ENCODE results near the gene FBXL15. TPM values are rescaled to one million over a fixed set of nuclear protein-coding genes. Genes with fewer than 3 reads are reported as not detected.

FBXL15 gene
- 11.0 and 40.1 TPM in 2 replicates for total RNA-seq (2014; rRNA removed; shearing (Covaris generic))

DNA sequence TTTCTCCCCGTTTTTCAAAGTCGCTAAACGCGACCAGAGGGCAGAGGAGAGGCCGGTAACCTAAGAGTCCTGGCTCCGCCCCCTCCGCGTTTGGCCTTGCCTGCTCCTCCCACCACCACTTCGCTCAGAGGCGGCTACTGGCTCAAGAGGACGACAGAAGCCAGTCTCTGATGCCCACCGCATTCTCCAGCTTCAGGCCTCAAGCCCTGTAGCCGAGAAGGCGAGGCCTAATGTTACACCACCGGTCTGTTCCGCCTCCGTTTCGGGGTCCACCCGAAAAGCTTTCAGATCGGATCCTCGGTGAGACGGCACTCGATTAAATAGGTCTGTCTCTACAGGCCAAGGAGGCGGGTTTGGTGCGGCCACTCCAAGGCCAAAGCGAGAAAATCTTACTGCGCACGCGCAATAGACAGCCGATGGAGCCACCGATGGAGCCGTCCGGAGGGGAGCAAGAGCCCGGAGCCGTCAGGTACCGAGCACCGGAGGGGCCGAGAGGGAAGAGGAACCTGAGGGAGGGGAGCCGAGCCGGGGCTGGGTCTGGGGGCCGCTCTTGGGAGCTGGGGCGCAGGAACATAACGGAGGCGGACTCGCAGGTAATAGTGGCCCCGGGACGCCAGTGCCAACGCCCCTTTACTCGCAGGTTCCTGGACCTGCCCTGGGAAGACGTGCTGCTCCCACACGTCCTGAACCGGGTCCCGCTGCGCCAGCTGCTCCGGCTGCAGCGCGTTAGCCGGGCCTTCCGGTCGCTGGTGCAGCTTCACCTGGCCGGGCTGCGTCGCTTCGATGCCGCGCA lies at the start of gene FBXL15:
TSS of gene FBXL15 (plus strand) at position 123 of the 793 bp plus-strand sequence. CDS start at position 417, 294 bp downstream.
- H3K9me3 ChIP-seq (replicated peaks) = no peaks in the 10 kb centered on the region; the same call in 1 of the 2 replicates
- no peak within 1 kb of the TSS for H3K27ac ChIP-seq
- peak within 1 kb of the TSS; percentile 66 for H3K4me3 ChIP-seq
- peaks cover 16% of the 10 kb centered on the region for H3K27me3 ChIP-seq (replicated peaks)
- peaks cover 28% of the 10 kb centered on the region for H3K4me1 ChIP-seq (replicated peaks)
- peak; percentile 97 for DNase-seq (ENCODE audit: low read depth in 1 of 2, low spot score in 2 of 2)
- H3K36me3 ChIP-seq = peaks cover 34% of the 10 kb centered on the region

GRCh38 chr10:102371295-102371694 lies 49.3 kb upstream of the FBXL15 start:
- Histone ChIP-seq H3K36me3 (peaks cover 83% of the 10 kb centered on the region), H3K27me3 (replicated peaks) (no peaks in the 10 kb centered on the region), H3K27ac (no peak overlapping the region), H3K4me1 (replicated peaks) (no peaks in the 10 kb centered on the region), H3K4me3 (no peak overlapping the region), H3K9me3 (replicated peaks) (no peaks in the 10 kb centered on the region; the same call in 1 of the 2 replicates)
- no peak for DNase-seq (ENCODE audit: low read depth in 1 of 2, low spot score in 2 of 2)

GRCh38 chr10:102375250-102375649 lies 45.4 kb upstream of the FBXL15 start:
- Histone ChIP-seq H3K4me1 (replicated peaks) (no peaks in the 10 kb centered on the region), H3K27me3 (replicated peaks) (no peaks in the 10 kb centered on the region), H3K4me3 (no peak overlapping the region), H3K27ac (no peak overlapping the region), H3K9me3 (replicated peaks) (no peaks in the 10 kb centered on the region; the same call in 1 of the 2 replicates), H3K36me3 (peaks cover 80% of the 10 kb centered on the region)
- no peak for DNase-seq (ENCODE audit: low read depth in 1 of 2, low spot score in 2 of 2)

GRCh38 chr10:102375867-102376266 lies 44.8 kb upstream of the FBXL15 start:
- Histone ChIP-seq H3K36me3 (peaks cover 79% of the 10 kb centered on the region), H3K9me3 (replicated peaks) (no peaks in the 10 kb centered on the region; the same call in 1 of the 2 replicates), H3K4me1 (replicated peaks) (no peaks in the 10 kb centered on the region), H3K4me3 (no peak overlapping the region), H3K27me3 (replicated peaks) (no peaks in the 10 kb centered on the region), H3K27ac (no peak overlapping the region)
- DNase-seq (ENCODE audit: low read depth in 1 of 2, low spot score in 2 of 2) = no peak

- H3K4me3 ChIP-seq = no peak overlapping the region
- H3K27me3 ChIP-seq (replicated peaks) = no peaks in the 10 kb centered on the region
- no peak overlapping the region for H3K27ac ChIP-seq
- H3K9me3 ChIP-seq (replicated peaks) = no peaks in the 10 kb centered on the region
- H3K36me3 ChIP-seq = peaks cover 77% of the 10 kb centered on the region
- no peaks in the 10 kb centered on the region for H3K4me1 ChIP-seq (replicated peaks)
- no peak for DNase-seq (ENCODE audit: low read depth in 1 of 2, low spot score in 2 of 2)
Measured at GRCh38 chr10:102376901-102377300, 43.7 kb upstream of the FBXL15 start.

DNA sequence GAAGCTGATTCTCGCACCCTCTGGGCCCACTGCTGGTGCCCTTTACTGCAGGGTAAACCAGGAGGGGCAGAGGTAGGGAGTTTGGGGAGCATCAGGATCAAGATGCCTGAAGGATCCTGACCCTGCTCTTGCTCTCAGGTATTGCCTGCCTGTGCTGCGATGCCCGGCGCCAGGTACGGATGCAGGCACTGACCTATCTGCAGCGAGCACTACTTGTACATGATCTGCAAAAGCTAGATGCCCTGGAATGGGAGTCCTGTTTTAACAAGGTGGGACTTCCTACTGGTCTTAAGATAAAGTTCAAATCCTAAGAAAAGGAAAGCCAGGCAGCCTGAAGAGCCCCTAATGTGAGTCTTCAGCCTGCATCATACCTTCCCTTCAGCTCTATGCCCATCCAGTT lies 41.3 kb upstream of the FBXL15 start:
- DNase-seq (ENCODE audit: low read depth in 1 of 2, low spot score in 2 of 2) = no peak
- Histone ChIP-seq H3K4me1 (replicated peaks) (no peaks in the 10 kb centered on the region), H3K27ac (no peak overlapping the region), H3K27me3 (replicated peaks) (no peaks in the 10 kb centered on the region), H3K9me3 (replicated peaks) (no peaks in the 10 kb centered on the region), H3K36me3 (peaks cover 67% of the 10 kb centered on the region), H3K4me3 (no peak overlapping the region)

- Histone ChIP-seq H3K4me1 (replicated peaks) (no peaks in the 10 kb centered on the region), H3K27ac (no peak overlapping the region), H3K4me3 (no peak overlapping the region), H3K9me3 (replicated peaks) (no peaks in the 10 kb centered on the region), H3K27me3 (replicated peaks) (no peaks in the 10 kb centered on the region), H3K36me3 (peaks cover 46% of the 10 kb centered on the region)
- no peak for DNase-seq (ENCODE audit: low read depth in 1 of 2, low spot score in 2 of 2)
Measured at GRCh38 chr10:102381983-102382382, 38.7 kb upstream of the FBXL15 start.

- Histone ChIP-seq H3K27ac (no peak overlapping the region), H3K36me3 (peaks cover 40% of the 10 kb centered on the region), H3K9me3 (replicated peaks) (no peaks in the 10 kb centered on the region), H3K27me3 (replicated peaks) (no peaks in the 10 kb centered on the region), H3K4me1 (replicated peaks) (no peaks in the 10 kb centered on the region), H3K4me3 (no peak overlapping the region)
- no peak for DNase-seq (ENCODE audit: low read depth in 1 of 2, low spot score in 2 of 2)
Measured at GRCh38 chr10:102382871-102383270, 37.8 kb upstream of the FBXL15 start.

DNA sequence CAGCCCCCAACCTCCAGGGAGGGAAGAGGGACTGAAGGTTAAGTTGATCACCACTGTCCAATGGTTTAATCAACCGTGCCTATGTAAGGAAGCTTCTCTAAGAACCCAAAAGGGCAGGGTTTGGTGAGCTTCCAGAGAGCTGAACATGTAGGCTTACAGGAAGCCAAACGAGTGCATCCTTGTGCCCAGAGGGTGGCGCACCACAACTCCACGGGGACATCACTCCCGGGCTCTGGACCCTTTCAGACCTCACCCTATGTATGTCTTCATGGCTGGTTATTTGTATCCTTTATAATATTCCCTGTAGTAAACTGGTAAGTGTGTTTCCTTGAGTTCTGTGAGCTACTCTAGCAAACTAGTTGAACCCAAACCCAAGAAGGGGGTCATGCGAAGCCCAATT lies 36.6 kb upstream of the FBXL15 start:
- H3K27ac ChIP-seq = no peak overlapping the region
- peaks cover 30% of the 10 kb centered on the region for H3K36me3 ChIP-seq
- DNase-seq (ENCODE audit: low read depth in 1 of 2, low spot score in 2 of 2) = no peak
- no peaks in the 10 kb centered on the region for H3K27me3 ChIP-seq (replicated peaks)
- H3K4me3 ChIP-seq = no peak overlapping the region
- H3K9me3 ChIP-seq (replicated peaks) = no peaks in the 10 kb centered on the region
- no peaks in the 10 kb centered on the region for H3K4me1 ChIP-seq (replicated peaks)

DNA sequence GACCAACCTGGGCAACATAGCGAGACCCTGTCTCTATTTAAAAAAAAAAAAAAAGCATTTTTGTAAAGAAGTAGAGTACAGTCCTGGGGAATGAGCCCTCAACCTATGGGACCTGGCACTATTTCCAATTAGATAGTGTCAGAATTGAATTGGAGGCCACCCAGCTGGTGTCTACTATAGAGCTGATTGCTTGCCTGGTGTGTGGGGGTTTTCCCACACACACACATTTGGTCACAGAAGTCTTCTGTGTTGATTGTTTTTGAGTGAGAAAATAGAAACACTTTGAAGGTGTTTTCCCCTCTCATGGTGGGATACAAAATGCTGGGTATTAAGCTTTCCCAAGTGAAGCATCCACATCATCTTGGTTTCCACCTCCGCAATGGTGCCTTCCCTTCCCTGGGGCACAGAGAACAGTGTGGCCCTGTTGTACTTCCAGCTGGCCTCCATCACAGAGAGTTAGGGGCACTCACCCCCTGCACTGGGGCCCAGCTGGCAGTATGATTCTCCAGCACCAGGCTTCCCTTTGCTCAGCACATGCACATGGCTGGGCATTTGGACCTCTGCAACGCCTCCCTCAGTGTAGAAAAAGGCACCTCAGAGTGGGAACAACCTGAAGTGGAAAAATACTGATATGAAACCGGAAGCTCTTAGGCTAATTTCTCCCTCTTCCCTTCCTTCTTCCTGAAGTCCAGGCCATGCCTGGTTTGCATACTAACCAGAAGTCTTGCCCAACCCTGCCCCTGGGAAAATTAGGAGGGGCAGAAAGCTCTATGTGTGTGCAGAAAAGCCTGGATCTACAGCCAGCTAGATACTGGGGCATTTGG lies 35.8 kb upstream of the FBXL15 start:
- Histone ChIP-seq H3K27ac (no peak overlapping the region), H3K27me3 (replicated peaks) (no peaks in the 10 kb centered on the region), H3K4me1 (replicated peaks) (no peaks in the 10 kb centered on the region), H3K9me3 (replicated peaks) (no peaks in the 10 kb centered on the region), H3K4me3 (no peak overlapping the region), H3K36me3 (peaks cover 23% of the 10 kb centered on the region)
- DNase-seq (ENCODE audit: low read depth in 1 of 2, low spot score in 2 of 2) = no peak

DNA sequence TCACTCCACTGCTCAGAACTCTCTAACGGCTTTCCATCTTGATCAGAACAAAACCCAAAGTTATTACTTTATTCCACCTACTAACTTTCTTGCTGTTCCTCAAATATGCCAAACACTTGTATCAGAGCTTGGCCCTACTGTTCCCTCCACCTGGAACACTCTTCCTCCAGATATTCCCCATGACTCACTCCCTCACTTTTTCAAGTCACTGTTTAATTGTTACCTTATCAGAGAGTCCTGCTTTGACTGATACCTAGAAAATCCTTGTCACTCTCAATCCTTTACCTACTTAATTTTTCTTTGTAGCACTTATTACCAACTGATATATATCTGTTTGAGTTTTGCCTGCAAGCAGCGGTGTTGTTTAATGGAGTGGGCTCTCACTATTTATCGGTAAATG lies 30.7 kb upstream of the FBXL15 start:
- peaks cover 9% of the 10 kb centered on the region for H3K4me1 ChIP-seq (replicated peaks)
- DNase-seq (ENCODE audit: low read depth in 1 of 2, low spot score in 2 of 2) = no peak
- no peaks in the 10 kb centered on the region for H3K9me3 ChIP-seq (replicated peaks)
- H3K4me3 ChIP-seq = no peak overlapping the region
- no peaks in the 10 kb centered on the region for H3K36me3 ChIP-seq
- no peaks in the 10 kb centered on the region for H3K27me3 ChIP-seq (replicated peaks)
- no peak overlapping the region for H3K27ac ChIP-seq

DNA sequence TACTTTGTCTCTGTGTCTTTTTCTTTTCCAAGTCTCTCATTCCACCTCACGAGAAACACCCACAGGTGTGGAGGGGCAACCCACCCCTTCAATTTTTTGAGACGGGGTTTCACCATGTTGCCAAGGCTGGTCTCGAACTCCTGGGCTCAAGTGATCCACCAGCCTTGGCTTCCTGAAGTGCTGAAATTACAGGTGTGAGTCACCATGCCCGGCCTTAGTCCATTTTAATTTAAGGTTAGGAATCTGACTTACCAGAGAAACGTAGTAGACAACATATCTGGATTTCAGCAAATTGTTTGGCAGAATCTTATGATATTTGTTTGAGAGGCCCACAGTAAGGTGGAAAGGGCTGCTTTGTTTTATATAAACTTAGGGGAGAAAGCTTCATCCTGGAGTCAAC lies 28.3 kb upstream of the FBXL15 start:
- Histone ChIP-seq H3K27me3 (replicated peaks) (no peaks in the 10 kb centered on the region; the same call in 1 of the 2 replicates), H3K36me3 (peaks cover 8% of the 10 kb centered on the region), H3K27ac (no peak overlapping the region), H3K4me1 (replicated peaks) (peaks cover 23% of the 10 kb centered on the region), H3K9me3 (replicated peaks) (no peaks in the 10 kb centered on the region), H3K4me3 (no peak overlapping the region)
- no peak for DNase-seq (ENCODE audit: low read depth in 1 of 2, low spot score in 2 of 2)

DNA sequence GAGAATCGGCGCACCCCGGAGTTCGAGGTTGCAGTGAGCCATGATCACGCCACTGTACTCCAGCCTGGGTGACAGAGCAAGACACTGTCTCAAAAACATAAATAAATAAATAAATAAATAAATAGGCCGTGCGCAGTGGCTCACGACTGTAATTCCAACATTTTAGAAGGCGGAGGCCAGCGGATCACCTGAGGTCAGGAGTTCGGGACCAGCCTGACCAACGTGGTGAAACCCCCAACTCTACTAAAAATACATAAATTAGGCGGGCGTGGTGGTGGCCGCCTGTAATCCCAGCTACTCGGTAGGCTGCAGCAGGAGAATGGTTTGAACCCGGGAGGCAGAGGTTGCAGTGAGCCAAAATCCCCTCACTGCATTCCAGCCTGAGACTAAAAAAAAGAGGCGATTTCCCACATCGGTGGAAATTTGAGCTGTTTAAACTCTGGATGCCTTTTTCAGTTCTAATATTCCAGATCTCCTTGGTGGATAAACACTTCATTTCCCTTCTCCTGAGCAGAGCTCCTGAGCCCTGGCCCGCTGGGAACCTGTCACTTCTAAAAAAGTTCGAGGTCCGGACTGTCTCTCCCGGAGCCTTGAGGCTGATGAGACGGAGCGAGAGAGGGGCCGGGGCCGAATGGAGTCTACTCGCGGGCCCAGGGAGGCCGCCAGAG lies 27.1 kb upstream of the FBXL15 start:
- Histone ChIP-seq H3K4me3 (peak overlapping the region; percentile 62), H3K36me3 (peaks cover 20% of the 10 kb centered on the region), H3K9me3 (replicated peaks) (no peaks in the 10 kb centered on the region), H3K4me1 (replicated peaks) (peaks cover 23% of the 10 kb centered on the region), H3K27me3 (replicated peaks) (no peaks in the 10 kb centered on the region; the same call in 1 of the 2 replicates), H3K27ac (peak overlapping the region; percentile 96)
- DNase-seq (ENCODE audit: low read depth in 1 of 2, low spot score in 2 of 2) = no peak

All from SJSA1 (cell line).